Heart left ventricle (tissue), 16 donors: ENCODE measurements around the gene NEDD9. TPM values are rescaled to one million over a fixed set of nuclear protein-coding genes. Genes with fewer than 3 reads are reported as not detected.

ENCODE experiments used
- ATAC-seq, 4 donors: fragments of 200-7000 bp; cut with Tn5 transposase; one replicate each; pipeline ENCODE4 v1.9.1; 2020 to 2022; ENCODE audit warnings: moderate library complexity in 4 of 4, mild to moderate bottlenecking in 3 of 4, moderate number of reproducible peaks in 1 of 4
- DNase-seq, 5 donors: peaks; one replicate each; pipeline ENCODE4 v3.0.0-alpha.2; 2020
- H3K27ac ChIP-seq, 12 donors: fragments of 200-600 bp; sonication (generic) in 4 of 12; one replicate each; pipeline versions ENCODE4 v1.5.0 to v1.8.0; 2016 to 2022; ENCODE audit warnings: mild to moderate bottlenecking in 2 of 12
- H3K27me3 ChIP-seq, 9 donors: fragments of 200-600 bp; sonication (generic) in 2 of 9; one replicate each; pipeline versions ENCODE4 v1.5.1 to v1.8.0; 2016 to 2022; ENCODE audit warnings: mild to moderate bottlenecking in 3 of 9
- H3K36me3 ChIP-seq, 9 donors: fragments of 200-600 bp; sonication (generic) in 2 of 9; one replicate each; pipeline versions ENCODE4 v1.5.0 to v1.8.0; 2018 to 2022; ENCODE audit warnings: mild to moderate bottlenecking in 2 of 9
- H3K4me1 ChIP-seq, 12 donors: fragments of 200-600 bp; sonication (generic) in 4 of 12; one replicate each; pipeline versions ENCODE4 v1.5.0 to v1.8.0; 2016 to 2022; ENCODE audit warnings: mild to moderate bottlenecking in 3 of 12
- H3K4me3 ChIP-seq, 12 donors: fragments of 200-600 bp; sonication (generic) in 4 of 12; one replicate each; pipeline versions ENCODE4 v1.5.0 to v1.8.0; 2017 to 2022; ENCODE audit warnings: mild to moderate bottlenecking in 9 of 12, moderate library complexity in 4 of 12
- H3K9me3 ChIP-seq, 12 donors: fragments of 200-600 bp; sonication (generic) in 4 of 12; one replicate each; pipeline versions ENCODE4 v1.5.0 to v1.8.0; 2016 to 2022; ENCODE audit warnings: mild to moderate bottlenecking in 1 of 12
- CTCF ChIP-seq, 12 donors: fragments of 200-600 bp; sonication (generic) in 4 of 12; IDR thresholded peaks; one replicate each; pipeline versions ENCODE4 v1.5.0 to v1.8.0; 2018 to 2022; ENCODE audit warnings: antibody characterized with exemption in 12 of 12, mild to moderate bottlenecking in 5 of 12
- POLR2A ChIP-seq, 2 donors: fragments of 450-650 bp; IDR thresholded peaks; one replicate each; pipeline ENCODE4 v1.6.1; 2017; ENCODE audit warnings: antibody characterized with exemption in 2 of 2, mild to moderate bottlenecking in 2 of 2, moderate library complexity in 2 of 2
- WGBS, 4 donors: extraction: QIAGEN DNeasy Blood & Tissue Kit in 2 of 4; methylation state at CpG; one replicate each; pipeline versions ENCODE4 v1.1.5 to v1.1.7; 2013 to 2018; 5-methylcytosine and 5-hydroxymethylcytosine counted together
- intact Hi-C, 10 donors: fragments of 100-400 bp; cut with DNase I; formaldehyde crosslinking; loops; one replicate each; pipeline versions ENCODE4 v1.11.1 to v1.14.2; 2022
- polyA plus RNA-seq, 2 donors: library from polyadenylated mRNA; stranded (reverse); fragments of 200-250 nt; gene quantifications; one replicate each; pipeline ENCODE4 v1.2.3, GENCODE V29; 2013
- total RNA-seq, 9 donors: library from RNA; depleted of rRNA in 2 of 9; stranded (reverse); fragments of >200 nt in 2 of 9; fragmentation: NEBNext Ultra II Directional in 3 of 9; extraction: Animal tissue kit (Norgen Biotek cat#: 25700) in 3 of 9; gene quantifications; one replicate each; pipeline versions ENCODE4 v1.1.0 to v1.2.4, GENCODE V29; 2016 to 2023
- donor health status: ischemic (EF 13 %, LVEDD 7.1; RV severe dilation, severe dysfunction).
- donor health status: healthy with polysubstance abuse.
- donor health status: DM: no; HTN: yes; CAD: no.
- donor health status: DM: no; HTN: no; CAD: no.
- donor health status: ischemic (EF 25% LVEDD 6.9; RV normal size, moderate dysfunction).
- donor health status: ischemic (EF 25% LVEDD 5.7; RV mildly dilated, moderate dysfunction).
- donor health status: healthy.
- donor health status: DM: yes; HTN: yes; CAD: no.
- donor health status: ischemic (EF 35%, LVEDD 5.7; RV mildly dilated, moderate dysfunction).
- donor health status: nonischemic (EF 11% LVEDD 7.7; RV severe dilation, severe dysfunction).
- donor health status: DM: yes; HTN: yes; CAD: no.
- donor health status: PGD.
- donor health status: ischemic (EF 29% LVEDD 5.4; RV normal size, mild dysfunction).
- donor health status: nonischemic (EF 23%, LVEDD 6.1; RV moderate dilation, normal function).

The NEDD9 gene
- total and polyA plus RNA-seq, 11 donors: 10.2 to 55.7 (median 20.9) TPM

- no peaks in the 10 kb centered on the region for H3K36me3 ChIP-seq
- ATAC-seq (no peak), DNase-seq (no peak)
- WGBS, 4 donors: 97 to 98% (median 98%) methylated on average over 5 of the region's 5 CpGs
- H3K4me1 ChIP-seq: peaks cover 4 to 25% (median 18%) of the 10 kb centered on the region in 12 donors
- no peak overlapping the region for H3K27ac ChIP-seq
- no peaks in the 10 kb centered on the region for H3K27me3 ChIP-seq
- TF ChIP-seq POLR2A (IDR thresholded peaks at IDR 0.05) (no peak), CTCF (IDR thresholded peaks at IDR 0.05) (no peak)
- no peak overlapping the region for H3K4me3 ChIP-seq
- intact Hi-C loops: loop anchor here in 1 of 10 donors (10.0 kb wide), 1 partner anchor 59 kb away; no protein-coding TSS in a partner anchor
- no peaks in the 10 kb centered on the region for H3K9me3 ChIP-seq
Measured at GRCh38 chr6:11255610-11256009, 23.1 kb upstream of the NEDD9 start.

- no peak overlapping the region for H3K4me3 ChIP-seq
- intact Hi-C loops: loop anchor here in 1 of 10 donors (10.0 kb wide), 1 partner anchor 61 kb away; no protein-coding TSS in a partner anchor
- no peak overlapping the region for H3K27ac ChIP-seq
- no peak for DNase-seq
- no peaks in the 10 kb centered on the region for H3K36me3 ChIP-seq
- no peaks in the 10 kb centered on the region for H3K27me3 ChIP-seq
- TF ChIP-seq POLR2A (IDR thresholded peaks at IDR 0.05) (no peak), CTCF (IDR thresholded peaks at IDR 0.05) (no peak)
- ATAC-seq: no peak
- peaks cover 0 to 8% (median 0%) of the 10 kb centered on the region in 12 donors for H3K9me3 ChIP-seq
- H3K4me1 ChIP-seq: peaks cover 4 to 23% (median 18%) of the 10 kb centered on the region in 12 donors
- WGBS, 4 donors: 85 to 97% (median 92%) methylated on average over 1 of the region's 1 CpG
Measured at GRCh38 chr6:11253594-11253993, 21.1 kb upstream of the NEDD9 start.

- no peak for TF ChIP-seq CTCF (IDR thresholded peaks at IDR 0.05)
- no peak for TF ChIP-seq POLR2A (IDR thresholded peaks at IDR 0.05)
- ATAC-seq (peak; percentile 59 to 88 (median 86)), DNase-seq (peak in 4 of 5 donors; percentile 55 to 74 (median 67))
- Histone ChIP-seq H3K27ac (peak overlapping the region; percentile 50 to 72 (median 62)), H3K36me3 (no peaks in the 10 kb centered on the region), H3K4me3 (peak overlapping the region in 2 of 12 donors; percentile 9 to 10), H3K27me3 (no peaks in the 10 kb centered on the region), H3K9me3 (peaks cover 0 to 8% (median 0%) of the 10 kb centered on the region in 12 donors), H3K4me1 (peaks cover 4 to 23% (median 18%) of the 10 kb centered on the region in 12 donors)
- intact Hi-C loops: loop anchor here in 1 of 10 donors (10.0 kb wide), 1 partner anchor 63 kb away; no protein-coding TSS in a partner anchor
- WGBS, 4 donors: 32 to 47% (median 40%) methylated on average over 7 of the region's 7 CpGs
Measured at GRCh38 chr6:11251553-11252360, 19.3 kb upstream of the NEDD9 start.

GRCh38 chr6:11250108-11250507 is 17.6 kb upstream of the NEDD9 start:
- no peak for DNase-seq
- no peak overlapping the region for H3K4me3 ChIP-seq
- H3K27ac ChIP-seq: no peak overlapping the region
- intact Hi-C loops: loop anchor here in 1 of 10 donors (10.0 kb wide), 1 partner anchor 65 kb away; no protein-coding TSS in a partner anchor
- WGBS, 4 donors: 90 to 94% (median 92%) methylated on average over 1 of the region's 1 CpG
- TF ChIP-seq CTCF (IDR thresholded peaks at IDR 0.05) (no peak), POLR2A (IDR thresholded peaks at IDR 0.05) (no peak)
- H3K36me3 ChIP-seq: no peaks in the 10 kb centered on the region
- H3K4me1 ChIP-seq: peaks cover 4 to 32% (median 18%) of the 10 kb centered on the region in 12 donors
- no peaks in the 10 kb centered on the region for H3K27me3 ChIP-seq
- ATAC-seq: no peak
- peaks cover 0 to 8% (median 0%) of the 10 kb centered on the region in 12 donors for H3K9me3 ChIP-seq
